Measurements from ENCODE around the gene INSL3.

DNA sequence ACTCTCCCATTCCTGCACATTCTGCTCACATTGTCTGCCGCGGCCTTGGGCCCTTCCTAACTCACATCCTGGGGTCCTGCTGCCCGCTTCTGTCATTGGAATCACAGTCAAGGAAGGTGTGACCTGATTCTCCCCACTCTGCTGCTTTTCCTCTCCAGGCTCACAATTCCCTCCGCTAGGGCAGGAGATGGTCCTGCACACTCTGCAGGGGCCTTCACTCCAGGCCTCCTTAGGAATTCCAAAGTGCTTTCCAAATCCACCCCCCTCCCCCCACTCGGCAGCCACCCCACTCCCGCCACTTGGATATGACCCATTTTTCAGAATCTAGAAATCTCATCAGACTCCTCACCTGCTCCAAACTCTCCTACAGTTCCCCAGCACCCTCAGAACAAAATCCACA, 47.4 kb upstream of the INSL3 start:
- no peak for TF ChIP-seq EP300 (IDR thresholded peaks at IDR 0.05)
- TF ChIP-seq POLR2A (IDR thresholded peaks at IDR 0.05), result no peak

Measured in tibial nerve (tissue), 3 donors.